NCI-H774 (cell line): Measurements from ENCODE around the gene AK1.
A peak's percentile ranks its signal among the peaks of the same experiment; 100 is the strongest.
"Not testable (repeated sequence)": the region's sequence is repeated elsewhere in the genome, so short reads cannot be mapped to it uniquely, and the experiment has no call there.

Experiments
- DNase-seq: peaks from one replicate; lab custom pipeline; 2025; lab: John Stamatoyannopoulos, UW

The AK1 gene

DNA sequence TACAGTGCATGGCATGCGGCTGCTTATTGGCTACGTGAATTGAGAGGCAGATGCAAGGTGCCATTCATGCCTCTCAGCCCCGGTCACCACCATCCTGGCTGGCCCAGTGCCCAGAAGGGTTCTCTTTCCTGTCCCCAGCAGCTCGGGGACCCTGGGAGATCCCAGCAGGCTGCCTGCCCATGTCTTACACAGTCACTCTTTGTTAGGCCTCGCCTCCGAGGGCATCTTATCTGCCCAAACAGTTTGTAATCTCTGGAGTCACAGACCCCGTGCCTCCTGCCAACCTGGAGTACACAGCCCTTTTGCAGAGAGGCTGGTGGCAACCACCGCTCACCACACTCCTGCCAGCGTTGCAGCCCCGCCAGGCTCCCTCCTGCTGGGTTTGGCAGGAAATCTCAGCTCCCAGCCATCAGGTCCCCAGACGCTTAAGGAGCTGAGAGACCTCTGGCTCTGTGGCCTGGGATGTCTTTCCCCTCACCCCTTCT lies 7.0 kb upstream of the AK1 start:
- no peak for DNase-seq

DNA sequence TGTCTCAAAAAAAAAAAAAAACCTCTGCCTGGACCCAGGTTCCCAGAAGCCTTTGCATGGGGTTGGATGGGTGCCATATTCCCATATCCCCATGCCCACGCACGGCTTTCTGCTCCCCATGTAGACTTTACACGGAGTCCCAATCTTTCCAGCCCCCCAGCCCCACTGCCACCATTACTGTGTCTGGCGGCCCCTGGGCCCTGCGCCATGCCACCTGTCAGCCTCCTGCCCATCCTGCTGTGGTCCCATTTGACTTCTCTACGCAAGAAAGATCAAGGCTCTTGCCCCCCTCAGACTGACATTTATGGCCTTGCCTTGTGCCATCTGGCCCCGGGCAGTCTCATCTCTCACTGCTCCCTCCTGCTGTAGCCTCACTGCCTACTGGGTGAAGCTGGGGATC lies 6.5 kb upstream of the AK1 start:
- no peak for DNase-seq

DNA sequence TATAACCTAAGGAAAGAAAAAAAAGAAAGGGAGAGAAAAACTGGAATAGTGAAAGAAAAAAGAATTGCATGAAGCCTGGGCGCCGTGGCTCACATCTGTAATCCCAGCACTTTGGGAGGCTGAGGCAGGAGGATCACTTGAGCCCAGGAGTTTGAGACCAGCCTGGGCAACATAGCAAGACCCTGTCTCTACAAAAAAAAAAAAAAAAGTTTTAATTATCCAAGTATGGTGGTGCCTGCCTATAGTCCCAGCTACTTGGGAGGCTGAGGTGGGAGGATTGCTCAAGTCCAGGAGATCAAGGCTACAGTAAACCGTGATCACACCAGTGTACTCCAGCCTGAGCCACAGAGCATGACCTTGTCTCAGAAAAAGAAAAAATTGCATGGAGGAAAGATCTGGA lies 4.2 kb upstream of the AK1 start:
- DNase-seq = not testable (repeated sequence)

DNA sequence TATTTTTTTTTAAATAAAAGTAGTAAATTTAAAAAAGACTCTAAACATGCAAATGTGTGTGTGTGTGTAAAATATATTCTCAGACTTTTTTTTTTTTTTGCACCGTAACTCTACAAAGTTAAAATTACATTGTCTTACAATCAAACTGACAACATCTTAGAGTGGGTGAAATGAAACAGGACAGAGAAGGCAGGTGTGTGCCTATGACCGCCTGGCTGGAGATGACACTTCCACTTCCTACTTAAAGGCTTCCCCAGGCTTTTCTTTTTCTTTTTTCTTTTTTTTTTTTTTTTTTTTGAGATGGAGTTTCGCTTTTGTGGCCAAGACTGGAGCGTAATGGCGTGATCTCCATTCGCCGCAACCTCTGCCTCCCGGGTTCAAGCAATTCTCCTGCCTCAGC lies 2.7 kb upstream of the AK1 start:
- DNase-seq = no peak

DNA sequence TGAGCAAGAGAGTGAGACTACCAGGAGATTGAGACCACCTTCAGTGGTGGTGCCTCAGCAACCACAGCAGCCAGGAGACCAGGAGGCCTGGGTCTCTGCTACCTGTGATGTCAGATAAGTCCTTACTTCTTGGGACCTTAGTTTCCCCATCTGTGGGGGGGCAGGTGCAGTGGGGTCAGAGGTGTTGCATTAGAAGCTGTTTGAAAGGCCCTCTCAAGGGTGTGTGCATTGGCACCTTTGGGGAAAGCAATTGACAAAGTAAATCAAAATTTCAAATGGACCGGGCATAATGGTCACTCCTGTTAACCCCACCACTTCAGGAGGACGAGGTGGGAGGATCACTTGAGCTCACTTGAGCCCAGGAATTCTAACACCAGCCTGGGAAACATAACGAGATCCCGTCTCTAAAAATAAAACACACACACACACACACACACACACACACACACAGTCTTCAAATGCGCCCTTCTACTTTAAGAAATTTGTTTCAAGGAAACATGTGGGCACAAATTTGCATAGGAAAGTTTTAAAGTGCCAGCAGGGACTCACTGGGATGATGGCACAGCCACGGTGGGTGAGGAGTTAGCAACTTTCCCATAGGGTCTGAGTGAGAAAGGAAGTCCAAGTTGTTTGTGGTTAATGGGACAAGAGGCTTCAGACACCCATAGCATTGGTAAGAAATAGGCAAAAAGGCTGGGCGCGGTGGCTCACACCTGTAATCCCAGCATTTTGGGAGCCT lies 1.3 kb upstream of the AK1 start:
- DNase-seq = no peak

DNA sequence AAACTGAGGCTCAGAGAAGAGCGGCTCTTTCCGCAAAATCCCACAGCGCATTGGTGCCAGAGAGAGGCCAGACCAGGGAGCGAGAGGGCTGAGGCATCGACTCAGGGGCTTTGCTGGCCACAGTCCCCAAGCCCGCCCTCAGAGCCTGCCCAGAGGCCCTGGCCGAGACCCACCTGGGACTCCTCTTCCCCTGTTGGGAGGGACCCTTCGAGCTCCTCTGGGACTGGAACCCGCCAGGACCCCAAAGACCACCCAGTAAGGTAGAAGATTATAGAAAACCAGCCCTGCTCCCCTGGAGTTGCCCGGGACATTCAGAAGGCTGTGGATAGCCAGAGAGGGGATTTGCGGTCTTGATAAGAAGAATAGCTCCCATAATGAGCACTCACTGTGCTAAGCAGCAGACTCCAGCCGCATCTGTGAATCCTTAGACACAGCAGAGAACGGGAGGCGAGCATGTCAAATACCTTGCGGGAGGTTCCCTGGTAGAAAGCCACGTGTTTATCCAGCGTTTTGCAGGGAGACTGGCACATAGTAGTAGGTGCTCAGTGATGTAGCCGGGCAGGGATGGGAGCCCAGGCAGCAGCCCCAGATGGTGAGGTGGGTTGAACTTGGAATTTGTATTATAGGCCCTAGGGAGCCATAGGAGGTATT lies 651 bp upstream of the AK1 start:
- no peak for DNase-seq

DNA sequence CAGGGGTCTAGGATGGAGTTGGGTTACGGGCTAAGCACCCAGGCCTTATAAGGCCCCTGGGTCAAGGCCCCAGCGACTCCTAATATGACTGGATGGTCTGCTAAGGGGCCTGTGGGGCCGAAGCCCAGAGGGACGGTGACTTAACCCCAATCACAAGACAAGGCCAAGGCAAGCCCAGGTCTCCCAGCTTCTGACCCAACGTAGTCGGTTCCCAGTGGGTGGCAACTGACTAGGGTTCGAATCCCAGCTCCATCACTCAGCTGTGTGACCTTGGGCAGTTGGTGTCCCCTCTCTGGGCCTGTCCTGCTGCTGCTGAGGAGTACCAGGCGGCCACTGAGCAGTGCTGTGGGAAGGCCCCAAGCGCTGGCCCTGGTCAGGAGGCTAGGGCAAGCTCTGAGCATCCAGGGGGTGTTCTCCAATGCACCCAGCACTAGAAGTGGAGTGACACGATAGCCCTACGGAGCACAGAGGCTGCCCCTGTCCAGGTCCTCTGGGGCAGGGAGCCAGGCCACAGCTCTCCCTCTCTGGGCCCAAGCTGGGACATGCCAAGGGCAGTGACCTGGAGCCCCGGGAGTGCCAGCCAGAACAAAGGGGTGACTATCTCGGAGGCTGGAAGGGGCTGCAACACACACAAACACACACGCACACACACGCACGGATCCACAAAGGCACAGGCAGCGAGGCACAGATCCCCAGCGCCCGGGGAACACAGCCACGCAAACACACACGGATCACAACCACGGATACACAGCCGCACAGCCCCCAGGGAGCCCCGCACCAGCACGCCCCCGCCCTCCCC lies 512 bp downstream of the AK1 start:
- DNase-seq = no peak

DNA sequence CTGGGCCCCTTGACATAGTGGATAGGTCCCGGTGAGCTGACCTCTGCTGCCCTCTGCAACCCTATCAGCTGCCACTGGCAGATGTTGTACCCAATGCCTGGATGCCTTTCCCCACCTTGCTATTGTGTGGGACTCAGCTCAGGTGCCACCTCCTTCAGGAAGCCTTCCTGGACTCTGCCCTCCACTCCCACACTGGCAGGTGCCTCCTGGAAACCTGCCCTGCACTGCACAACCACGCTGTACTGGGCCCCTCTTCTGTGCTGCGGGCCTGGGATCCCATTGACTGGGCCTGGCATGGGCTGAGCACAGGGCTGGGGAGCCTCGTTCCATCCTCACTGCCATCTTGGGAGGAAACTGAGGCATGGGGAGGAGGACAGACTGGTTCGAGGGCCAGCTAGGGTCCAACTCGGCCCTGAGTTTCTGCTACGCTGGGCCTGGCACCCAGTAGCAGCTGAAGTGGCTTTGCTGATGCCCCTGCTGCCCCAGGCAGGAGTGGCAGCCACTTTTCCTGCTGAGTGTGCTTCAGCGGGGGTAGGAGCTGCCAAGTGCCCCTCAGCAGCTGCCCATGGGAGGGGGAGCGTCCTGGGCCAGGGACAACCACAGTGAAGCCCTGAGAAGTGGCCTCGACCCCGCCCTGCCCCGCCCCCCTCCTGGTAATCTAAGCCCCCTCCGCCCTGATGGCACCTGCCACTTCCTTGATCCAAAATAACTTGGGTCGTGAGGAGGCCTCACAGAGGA lies 1.3 kb downstream of the AK1 start:
- DNase-seq = no peak

DNA sequence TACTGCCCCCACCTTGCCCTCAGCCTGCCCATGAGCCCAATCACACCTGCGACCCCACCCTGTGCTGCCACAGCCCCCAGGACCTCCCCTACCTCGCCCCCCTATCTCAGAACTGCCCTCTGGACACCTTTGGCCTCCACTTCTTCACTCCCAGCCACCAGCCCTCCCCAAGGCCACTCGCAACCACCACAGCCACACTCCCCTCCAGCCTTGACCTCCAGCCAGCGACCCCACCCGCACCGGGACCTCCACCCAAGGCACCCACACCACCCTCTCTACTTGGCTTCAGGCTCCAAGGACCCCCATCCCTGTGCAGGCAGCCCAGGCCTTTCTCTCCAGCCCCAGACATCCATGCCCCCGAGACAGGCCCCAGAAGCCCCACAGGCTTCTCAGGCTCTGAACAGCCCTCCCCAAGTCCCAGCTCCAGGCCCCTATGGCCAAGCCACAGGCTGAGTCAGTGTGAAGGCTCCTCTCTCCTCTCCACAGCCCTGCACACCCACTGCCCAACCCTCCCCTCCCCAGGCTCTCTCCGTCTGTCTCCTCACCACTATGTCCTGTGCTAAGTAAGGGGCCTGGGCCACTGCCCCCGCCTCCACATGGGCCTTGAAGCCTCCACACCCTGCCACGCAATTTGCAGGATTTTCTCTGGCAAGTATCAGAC lies 2.0 kb downstream of the AK1 start:
- no peak for DNase-seq

DNA sequence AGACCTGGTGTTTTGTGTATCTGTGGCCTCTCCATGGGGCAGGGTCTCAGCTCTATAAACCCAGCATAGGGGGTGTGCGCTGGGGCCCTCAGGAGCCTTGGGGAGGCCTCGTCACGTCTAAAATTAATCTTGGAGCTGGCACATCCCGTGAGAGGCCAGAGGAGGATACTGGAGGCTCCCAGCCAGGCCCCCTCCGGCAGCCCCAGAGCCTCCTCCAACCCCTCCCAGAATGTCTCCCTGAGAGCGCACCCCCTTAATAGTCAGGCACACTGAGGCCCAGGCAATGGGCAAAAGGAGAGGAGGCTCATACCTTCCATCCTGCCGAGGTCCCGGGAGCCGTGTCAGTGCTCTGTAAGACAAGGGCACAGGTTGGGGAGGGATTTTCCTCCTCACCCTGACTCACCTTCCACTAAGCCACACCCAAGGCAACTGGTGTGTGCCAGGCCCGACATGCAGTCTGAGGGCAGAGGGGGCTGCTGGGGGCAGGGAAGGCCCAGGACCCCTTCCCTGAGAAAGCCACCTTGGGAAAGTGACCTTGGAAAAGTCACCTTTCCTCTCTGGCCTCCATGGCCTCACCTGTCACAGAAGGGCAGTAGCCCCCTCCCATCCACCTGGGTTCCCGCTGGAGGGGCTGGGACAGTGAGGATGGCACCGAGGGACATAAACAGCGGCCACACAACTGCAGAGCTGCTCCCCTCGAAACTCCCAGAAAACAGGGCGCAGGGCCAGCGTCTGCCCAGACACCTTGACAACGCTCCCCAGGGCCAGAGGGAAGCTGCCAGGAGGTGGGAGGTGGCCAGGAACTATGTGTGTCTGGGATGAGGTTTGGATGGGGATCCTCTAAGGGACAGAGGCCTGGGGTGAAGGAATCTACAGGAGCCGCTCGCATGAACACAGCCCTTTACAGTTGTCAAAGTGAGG lies 2.9 kb downstream of the AK1 start:
- DNase-seq = no peak

DNA sequence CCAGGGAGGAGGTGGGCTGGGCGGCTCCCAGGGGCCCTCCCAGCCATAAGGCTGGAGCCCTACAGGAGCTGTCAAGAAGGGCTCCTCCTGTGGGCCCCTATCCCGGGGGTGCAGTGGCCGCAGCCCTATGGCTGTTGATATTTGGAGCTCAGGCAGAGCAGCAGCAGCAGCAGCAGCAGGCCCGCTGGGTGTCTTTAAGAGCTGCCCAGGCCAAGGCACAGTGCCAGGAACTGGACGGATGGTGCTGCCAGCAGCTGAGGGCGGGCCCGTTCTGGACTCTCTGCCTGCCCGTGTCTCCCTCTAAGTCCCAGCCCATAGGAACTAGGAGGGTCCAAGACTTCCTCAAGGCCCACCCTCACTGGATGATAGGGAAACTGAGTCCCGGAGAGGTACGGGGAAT lies 3.6 kb downstream of the AK1 start:
- no peak for DNase-seq

DNA sequence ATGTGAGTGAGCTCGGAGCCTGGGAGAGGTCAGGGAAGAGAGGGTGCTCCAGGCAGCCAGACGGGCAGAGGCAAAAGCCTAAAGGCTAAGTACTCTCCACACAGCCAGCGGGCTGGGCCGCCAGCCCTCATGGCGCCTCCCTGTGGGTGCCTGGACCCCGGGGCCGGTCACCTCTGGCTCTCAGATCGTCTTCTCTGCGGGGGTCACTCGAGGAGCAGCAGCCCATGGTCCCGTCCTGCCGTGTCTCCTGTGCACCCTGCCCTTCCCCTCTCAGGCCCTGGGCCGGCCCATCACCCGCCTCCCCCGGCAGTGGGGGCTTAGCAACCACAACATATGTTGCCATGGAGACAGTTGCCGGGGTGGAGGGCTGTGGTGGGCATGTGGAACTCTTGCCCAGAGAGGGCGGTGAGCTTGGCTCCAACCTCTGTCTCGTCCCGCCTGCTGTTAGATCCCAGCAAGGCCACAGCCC lies 4.2 kb downstream of the AK1 start:
- no peak for DNase-seq

DNA sequence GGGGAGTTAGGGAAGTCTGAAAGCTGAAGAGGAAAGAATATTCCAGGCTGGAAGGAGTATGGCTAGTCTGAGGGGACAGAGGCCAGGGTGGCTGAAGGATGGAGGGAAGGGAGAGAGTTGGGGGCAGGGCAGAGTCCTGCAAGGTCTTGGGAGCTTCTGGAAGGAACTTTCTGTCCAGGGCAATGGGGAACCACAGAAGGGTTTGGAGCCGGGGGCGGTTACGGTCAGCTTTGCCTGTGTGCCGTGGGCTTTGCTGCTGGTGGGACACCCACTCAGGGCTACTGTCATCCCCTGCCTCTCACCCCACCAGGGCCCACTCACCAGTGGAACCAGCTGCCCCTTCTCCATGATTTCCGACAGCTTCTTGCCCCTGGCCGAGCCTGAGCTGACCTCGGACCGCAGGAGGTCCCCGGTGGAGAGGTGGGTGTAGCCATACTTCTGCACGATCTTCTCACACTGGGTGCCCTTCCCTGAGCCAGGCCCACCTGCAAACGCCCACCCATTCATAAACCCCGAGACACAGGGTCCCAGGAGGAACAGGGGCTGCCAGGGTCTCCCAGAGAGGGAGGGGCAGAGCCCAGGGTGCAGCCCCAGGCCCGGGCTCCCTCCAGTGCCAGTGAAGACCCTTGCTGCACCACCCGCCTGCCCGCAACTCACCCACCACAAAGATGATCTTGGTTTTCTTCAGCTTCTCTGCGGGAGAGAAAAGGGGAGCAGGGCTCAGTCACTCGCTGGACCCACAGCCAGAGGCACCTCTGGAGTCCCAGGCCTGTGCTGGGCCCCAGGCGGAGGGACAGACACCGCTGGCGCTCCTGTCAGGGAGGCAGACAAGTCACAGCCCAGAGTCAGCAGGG lies 4.9 kb downstream of the AK1 start:
- no peak for DNase-seq

DNA sequence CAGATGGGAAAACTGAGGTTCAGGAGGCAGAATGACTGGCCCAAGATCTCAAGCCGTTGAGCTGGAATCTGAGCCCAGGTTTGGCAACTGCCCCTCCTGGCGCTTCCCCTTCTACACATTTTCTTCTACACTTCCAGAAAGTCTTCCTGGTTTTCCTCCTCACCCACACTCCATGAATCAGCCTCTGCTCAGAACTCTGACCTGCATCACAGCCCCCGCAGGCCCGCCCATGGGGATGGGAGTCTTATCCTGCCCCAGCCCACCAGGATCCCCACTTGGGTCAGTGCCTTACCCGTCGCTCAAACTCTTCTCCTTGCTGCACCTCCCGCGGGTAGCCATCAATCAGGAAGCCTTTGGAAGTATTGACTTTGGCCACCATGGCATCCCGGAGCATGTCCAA lies 5.9 kb downstream of the AK1 start:
- DNase-seq = no peak

DNA sequence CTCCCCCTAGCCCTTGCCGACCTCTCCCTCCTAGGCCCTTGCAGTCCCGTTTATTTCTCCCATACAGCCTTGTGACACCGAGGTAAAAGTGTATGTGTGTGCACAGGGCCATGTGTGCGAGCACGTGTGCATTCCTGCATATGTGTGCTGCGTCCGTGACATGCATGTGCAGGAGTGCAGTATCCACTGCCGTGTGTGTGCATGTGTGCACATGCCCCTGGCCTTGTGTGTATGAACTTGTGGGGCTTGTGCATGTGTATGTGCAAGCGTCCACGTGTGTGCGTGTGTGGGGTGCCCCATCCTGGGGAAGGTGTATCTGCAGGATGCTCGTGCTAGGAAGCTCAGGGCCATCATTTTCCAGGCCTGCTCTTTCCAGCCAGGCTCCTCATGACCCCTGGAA lies 6.6 kb downstream of the AK1 start:
- DNase-seq = no peak

DNA sequence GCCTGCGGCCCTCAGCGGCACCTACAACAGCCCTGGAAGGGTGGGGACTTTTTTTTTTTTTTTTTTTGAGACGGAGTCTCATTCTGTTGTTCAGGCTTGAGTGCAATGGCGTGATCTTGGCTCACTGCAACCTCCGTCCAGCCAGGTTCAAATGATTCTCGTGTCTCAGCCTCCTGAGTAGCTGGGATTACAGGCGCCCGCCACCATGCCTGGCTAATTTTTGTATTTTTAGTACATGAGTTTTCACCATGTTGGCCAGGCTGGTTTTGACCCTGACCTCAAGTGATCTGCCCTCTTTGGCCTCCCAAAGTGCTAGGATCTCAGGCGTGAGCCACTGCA lies 7.4 kb downstream of the AK1 start:
- not testable (repeated sequence) for DNase-seq

DNA sequence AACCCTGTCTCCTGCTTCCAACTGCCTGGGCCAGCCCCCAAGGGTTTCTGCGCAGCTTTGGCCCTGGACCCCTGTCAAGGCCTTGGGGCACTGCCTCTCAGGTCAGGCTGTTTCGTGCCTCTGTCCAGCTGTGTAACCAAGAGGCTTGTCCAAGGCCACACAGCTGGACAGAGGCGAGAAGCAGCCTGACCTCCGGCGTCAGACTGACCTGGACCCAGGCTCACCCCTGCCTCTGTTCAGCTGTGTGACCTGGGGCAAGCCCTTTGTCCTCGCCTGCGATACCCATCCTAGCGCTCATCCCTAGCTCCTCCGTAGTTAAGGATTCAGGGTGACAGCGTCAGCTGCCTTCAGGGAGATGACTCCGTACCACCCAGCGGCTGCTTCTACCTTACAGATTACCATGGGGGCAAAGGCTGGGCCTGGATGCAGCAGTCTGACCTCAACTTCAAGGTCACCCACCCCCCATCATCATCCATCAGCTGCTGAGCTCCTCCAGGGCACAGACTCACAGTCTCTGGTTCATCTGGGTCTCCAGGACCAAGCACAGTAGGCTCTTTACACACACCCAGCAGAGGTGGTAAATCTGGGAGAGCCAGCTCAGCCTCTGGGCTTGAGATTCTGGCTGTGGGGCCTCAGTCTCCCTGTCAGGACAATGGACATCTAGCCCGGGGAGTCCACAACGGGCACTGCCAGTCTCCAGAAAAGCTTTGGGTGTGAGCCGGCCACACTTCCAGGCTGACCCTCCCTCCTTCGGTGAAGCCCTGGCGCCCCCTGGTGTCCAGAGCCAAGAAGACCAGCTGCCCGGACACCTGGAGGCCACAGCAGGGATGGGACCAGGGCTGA lies 7.9 kb downstream of the AK1 start:
- DNase-seq = peak; percentile 73

DNA sequence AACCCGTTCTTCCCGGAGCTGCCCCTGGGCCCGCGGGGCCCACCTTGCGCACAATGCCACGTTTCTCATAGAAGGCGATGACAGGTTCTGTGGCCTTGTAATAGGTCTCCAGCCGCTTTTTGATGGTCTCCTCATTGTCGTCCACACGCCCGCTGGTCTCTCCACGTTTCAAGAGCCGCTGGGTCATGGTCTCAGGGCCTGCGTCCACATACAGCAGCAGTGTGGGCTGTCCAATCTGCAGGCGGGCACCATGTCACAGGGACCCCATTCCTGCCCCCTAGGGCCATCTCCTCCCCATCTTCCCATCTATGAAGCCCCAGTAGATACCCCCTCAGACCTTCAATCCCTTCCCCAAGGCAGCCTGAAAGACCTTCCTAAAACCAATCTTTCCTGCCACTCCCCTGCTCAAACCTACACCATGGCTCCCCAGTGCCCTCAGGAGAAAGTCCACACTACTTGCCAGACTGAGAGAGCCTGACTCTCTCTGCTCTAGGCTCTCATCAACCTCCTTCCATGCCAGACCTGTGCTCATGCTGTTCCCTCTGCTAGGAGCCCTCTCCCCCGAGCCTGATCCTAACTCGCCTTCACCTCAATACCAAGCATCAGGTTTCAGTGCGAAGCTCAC lies 9.1 kb downstream of the AK1 start:
- DNase-seq = no peak
